C1 segment of cervical spinal cord (tissue), 14 donors: Measurements from ENCODE around the gene UBE2D4.
A peak's percentile ranks its signal among the peaks of the same experiment; 100 is the strongest.

ENCODE experiments used
- DNase-seq, 14 donors: peaks; one replicate each; lab custom pipeline; 2025; lab: John Stamatoyannopoulos, UW

UBE2D4 gene

DNA sequence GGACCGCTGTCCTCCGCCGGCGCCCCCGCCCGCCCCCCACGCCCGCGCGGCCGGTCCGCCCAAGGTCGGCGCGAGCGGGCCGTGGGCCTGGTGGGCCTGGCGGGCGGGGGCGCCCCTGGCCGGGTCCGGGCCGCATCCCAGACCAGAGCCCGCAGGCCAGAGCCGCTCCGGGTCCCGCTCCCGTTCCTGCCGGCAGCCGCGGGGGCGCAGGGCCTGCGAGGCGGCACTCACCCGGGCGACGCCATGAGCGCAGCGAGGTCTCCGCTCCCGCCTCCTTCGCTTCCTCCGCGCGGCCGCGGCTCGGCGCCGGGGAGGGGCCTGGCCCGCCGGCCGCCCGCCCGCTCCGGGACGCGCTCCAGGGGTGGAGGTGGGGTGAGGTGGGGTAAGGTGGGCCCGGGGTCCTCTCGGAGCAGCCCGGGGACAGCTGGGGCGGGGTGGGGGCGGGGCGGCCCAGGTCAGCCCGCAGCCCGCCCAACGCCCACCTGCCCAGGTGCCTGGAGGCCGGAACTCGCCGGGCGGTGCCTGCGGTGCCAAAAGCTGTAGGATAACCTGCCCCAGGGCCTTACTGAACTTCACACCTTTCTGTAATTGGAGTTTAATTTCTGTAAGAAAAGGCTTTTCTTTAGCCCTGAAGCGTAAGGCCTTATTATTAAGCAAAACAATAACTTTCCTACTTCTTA, 19.8 kb upstream of the UBE2D4 start, which contains the start of gene URGCP:
URGCP (minus strand) TSS at position 266 of the 680 bp plus-strand sequence; CDS start at position 245, 21 bp downstream.
- DNase-seq = peak in 8 of 14 donors; percentile 17 to 71 (median 56)

GRCh38 chr7:43914795-43915194, 11.4 kb upstream of the UBE2D4 start:
- no peak for DNase-seq

DNA sequence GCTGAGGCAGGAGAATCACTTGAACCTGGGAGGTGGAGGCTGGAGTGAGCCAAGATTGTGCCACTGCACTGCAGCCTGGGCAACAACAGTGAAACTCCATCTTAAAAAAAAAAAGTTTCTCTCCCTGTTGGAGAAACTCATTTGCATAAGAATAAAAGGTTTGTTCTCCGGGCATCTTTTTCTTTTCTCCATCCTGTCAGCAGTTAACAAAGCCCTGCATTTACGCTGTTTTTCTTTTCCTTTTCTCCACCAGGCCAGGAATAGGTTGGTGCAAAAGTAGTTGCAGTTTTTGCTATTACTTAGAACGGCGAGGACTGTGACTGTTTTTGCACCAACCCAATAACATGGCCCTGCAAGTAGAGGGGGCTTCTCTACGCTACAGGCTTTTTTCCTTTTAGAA, 10.3 kb upstream of the UBE2D4 start:
- no peak for DNase-seq

- DNase-seq = no peak
Measured at GRCh38 chr7:43921423-43921822, 4.8 kb upstream of the UBE2D4 start.

GRCh38 chr7:43922726-43923125, 3.5 kb upstream of the UBE2D4 start:
- DNase-seq = no peak

- no peak for DNase-seq
Measured at GRCh38 chr7:43926798-43927123, 525 bp downstream of the UBE2D4 start.

DNA sequence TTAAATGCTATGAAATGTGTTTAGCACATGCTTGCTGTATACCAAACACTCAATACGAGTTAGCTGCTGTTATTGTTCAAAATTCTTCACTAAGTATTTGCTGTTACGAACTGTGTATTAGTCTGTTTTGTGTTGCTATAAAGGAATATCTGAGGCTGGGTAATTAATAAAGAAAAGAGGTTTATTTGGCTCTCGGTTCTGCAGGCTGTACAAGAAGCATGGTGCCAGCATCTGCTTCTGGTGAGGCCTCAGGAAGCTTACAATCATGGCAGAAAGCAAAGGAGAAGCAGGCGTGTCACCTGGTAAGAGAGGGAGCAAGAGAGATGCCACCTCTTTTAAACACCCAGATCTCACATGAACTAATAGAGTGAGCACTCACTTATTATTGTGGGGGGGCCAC, 1.6 kb downstream of the UBE2D4 start:
- no peak for DNase-seq

DNA sequence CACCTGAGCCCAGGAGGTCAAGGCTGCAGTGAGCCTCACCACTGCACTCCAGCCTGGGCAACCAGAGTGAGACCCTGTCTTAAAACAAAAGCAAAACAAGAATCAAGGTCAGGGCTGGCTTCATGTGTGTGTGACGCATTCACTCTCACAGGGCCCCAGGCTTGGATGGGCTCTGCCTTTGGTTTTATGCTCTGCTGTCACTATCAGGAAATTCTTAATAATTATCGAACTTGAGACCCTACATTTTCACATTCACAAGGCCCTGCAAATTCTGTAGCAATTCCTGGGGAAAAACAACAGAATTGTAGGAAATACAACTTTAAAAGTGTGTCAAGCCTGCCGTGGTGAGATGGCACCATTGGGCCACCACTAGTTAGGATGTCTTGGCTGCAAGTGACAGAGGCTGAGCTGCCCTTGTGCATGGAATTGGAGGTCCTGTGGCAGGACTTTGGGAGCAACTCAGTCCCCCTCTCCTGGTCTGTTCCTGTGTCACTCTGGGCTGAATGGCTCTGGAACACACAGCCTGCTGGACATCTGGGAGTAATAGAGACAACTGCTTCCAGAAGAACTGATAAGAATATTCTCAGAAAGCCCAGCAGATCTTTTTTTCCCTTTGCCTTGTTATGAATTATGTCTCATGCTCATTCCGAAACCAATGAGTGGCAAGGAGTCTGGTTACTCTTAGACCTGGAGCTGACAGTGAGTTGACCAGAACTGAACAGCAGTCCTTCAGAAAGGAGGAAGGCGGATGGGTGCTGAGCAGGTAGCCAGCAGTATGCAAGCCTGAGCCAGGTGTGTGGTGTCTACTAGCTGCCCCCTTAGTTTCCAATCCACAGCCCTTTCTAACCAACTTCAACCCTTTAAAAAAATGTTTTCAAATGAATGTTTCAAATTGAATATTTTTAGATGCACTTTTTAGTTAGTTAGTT, 3.6 kb downstream of the UBE2D4 start:
- DNase-seq = no peak

DNA sequence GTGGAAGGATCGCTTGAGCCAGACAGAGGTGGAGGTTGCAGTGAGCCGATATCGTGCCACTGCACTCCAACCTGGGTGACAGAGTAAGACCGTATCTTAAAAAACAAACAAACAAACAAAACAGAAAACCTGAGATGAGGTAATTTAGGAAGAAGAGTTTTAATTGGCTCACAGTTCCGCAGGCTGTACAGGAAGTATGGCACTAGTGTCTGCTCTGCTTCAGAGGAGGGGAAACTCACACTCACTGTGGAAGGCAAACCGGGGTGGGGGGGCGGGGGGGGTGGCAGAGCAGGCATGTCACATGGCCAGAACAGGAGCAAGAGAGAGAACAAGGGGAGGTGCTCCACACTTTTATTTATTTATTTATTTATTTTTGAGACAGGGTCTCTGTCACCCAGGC, 5.1 kb downstream of the UBE2D4 start:
- DNase-seq = no peak

DNA sequence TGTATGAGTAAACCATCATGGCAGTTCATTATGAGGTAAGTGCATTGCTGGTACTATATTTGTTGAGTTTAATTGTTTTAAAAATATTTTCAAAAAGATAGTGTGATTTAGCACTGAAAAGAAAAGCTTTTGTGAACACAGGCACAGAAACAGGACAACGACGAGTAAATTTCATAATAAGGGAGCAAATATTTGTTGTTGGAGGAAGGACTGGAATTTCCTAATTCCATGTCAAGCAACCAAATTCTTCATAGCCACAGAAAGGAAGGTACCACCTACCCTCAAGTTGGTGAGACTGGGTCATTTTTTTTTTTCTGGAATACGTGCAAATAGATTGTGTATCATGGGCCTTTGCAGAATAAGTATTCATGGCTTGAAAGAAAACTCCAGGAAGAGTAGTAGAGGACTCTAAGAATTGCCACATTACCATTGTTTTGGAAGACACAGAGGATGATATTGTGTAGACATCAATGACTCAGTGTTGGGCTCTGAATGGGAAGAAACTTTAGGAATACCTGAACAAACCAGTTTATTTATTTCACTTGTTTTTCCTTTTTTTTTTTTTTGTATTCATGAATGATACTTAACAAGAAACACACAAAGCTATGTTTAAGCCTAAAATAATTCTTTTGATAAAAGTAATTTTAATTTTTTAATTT, 7.8 kb downstream of the UBE2D4 start:
- no peak for DNase-seq

- DNase-seq = no peak
Measured at GRCh38 chr7:43937444-43937843, 11.2 kb downstream of the UBE2D4 start.

- DNase-seq = peak in 3 of 14 donors; percentile 7 to 14 (median 7)
Measured at GRCh38 chr7:43938892-43939482, 12.8 kb downstream of the UBE2D4 start.

DNA sequence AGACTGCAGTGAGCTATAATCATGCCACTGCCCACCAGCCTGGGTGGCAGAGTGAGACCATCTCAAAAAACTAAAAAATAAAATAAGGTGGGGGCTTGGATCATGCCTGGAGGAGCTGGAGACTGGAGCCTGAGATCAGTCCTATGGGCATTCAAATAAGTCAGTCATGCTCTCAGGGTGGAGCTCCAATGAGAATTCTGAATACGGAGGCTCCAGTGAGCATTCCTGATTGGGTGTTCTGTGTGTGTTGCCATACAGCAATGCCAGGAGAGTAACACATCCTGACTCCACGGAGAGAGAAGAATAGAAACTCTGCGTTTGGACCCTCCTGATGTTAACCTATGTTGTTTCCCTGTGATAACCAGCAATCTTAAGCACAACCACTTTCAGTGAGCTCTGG, 16.0 kb downstream of the UBE2D4 start:
- no peak for DNase-seq

DNA sequence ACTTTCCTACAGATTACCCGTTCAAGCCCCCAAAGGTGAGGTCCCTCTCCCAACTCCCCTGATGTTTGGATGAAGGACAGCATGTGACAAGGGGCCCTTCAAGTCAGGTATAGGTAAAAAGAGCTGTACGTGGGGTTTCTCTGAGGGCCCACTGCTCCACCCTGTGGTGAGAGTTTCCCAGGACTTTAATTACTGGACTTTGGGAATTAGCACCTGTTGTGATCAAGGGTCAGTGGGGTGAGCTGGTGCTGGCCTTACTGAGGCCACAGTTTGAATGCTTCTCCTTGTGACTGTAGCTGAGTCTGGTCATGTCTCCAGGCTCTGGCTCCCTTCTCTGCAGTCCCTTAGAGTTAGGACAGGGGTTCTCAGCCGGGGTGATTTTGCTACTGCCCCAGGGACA, 16.8 kb downstream of the UBE2D4 start:
- no peak for DNase-seq

DNA sequence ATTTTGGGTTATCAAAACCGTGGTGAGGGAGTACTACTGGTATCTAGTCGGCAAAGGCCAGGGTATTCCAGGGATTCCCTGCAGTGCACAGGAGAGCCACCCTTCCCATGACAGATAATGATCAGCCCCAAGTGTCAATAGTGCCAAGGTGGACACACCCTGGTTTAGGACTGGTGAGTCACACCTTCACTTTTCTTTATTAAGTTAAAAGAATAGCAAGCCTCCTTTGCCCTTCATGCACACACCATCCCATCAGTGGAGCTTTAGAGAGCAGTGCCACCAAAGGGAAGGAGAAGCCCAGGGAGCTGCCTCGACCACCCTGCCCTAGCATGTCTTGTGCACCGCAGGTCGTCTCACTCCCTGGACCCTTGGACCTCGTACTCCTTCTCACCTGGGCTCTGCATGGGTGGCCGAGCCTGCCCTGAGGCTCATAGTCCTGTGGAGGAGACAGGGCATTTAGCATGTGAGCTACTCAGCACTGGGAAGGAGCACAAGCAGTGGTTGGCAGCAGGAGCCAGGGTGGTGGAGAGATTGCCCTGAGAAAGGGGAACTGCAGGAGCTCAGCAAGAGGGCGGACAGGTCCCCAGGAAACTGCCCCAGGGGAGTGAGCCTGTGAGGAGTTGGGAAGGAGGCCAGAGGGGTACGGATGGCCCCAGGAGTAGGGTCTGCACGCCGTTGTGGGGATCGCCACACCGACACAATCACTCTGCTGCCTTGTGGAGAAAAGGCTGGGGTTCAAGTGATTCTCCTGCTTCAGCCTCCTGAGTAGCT, 17.4 kb downstream of the UBE2D4 start:
- no peak for DNase-seq

GRCh38 chr7:43944286-43944685, 18.1 kb downstream of the UBE2D4 start:
- no peak for DNase-seq

DNA sequence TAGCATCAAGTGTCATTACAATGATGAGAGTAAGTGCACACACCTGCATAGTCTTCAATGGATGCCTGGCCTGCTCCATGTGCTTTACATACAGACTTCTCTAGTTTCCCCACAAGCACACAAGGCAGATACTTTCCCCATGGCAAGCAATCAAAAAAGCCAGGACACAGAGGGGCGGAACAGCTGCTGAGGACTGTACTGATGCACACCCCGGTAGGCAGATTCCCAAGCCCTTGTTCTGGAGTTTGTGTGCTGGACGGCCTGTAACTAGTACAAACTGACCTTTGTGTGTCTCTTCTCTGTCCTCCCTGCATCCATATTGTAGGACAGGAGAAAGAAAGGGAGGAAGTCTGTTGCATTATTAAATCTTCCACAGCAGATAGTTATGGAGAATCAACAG, 25.8 kb downstream of the UBE2D4 start:
- no peak for DNase-seq

DNA sequence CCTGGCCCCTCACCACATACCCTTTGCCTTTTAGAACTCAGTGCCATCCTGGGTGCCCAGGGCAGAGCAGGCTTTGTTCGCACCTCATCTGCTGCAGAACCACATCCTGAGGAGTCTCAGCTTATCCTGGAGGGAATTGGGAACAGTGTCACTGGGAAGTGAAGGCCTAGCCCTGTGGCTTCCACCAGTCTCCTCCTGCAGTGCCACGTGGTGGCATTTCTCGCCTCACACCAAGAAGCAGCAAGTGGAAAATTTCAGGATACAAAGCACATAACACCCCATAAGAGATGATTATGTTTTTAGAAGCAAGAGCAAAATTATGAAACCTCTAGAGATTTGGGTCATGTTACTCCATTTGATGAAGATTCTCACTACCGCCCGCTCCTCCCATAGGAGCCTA, 26.8 kb downstream of the UBE2D4 start:
- DNase-seq = no peak

DNA sequence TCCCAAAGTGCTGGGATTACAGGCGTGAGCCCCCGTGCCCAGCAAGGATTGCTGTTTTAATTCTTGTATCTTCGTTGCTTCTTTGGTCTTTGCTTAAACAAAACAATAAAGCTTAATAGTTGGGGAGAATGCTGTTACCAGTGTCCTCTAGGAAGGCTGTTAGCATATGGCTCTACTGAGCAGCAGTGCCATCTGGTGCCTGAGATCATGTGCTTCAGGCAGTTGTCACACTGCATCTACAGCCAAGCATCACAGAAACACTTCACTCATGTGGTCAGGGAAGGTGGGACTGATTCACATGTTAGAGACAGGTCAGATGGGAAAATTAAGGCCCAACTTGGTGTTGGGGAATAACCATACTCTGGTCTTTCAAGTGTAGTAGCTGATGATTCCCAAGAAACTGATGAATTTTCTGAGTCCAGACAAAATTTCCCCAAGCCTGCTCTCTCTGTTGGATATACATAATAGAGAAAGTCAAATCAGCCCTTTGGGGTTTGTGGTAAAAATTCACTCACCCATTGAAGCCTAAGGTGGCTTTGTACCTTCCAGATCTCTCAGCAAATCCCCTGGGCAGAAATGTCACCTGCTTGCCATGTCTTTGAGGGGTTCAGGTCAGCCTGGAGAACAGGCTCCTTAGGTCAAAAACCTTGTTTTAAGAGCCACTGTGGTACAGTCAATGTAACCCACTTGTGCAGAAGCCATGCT, 28.4 kb downstream of the UBE2D4 start:
- peak in 6 of 14 donors; percentile 5 to 78 (median 10) for DNase-seq

GRCh38 chr7:43956027-43956426, 29.8 kb downstream of the UBE2D4 start:
- no peak for DNase-seq

GRCh38 chr7:43960933-43961332, 34.7 kb downstream of the UBE2D4 start:
- no peak for DNase-seq
